ENCODE data around the gene UAP1L1. TPM values are rescaled to one million over a fixed set of nuclear protein-coding genes. Genes with fewer than 3 reads are reported as not detected.
A peak's percentile ranks its signal among the peaks of the same experiment; 100 is the strongest.

UAP1L1 gene
- total RNA-seq, 2 donors from 2014 or later: 9.0 to 13.0 TPM

GRCh38 chr9:137126786-137127185 lies 49.5 kb downstream of the UAP1L1 start:
- intact Hi-C loops (cut with DNase I): no loop called here
- Histone ChIP-seq H3K27ac (peak overlapping the region; percentile 50), H3K9me3 (no peaks in the 10 kb centered on the region), H3K9ac (ENCODE audit: low read depth in 2 of 2, low read length in 2 of 2) (no peak overlapping the region), H3K36me3 (no peaks in the 10 kb centered on the region), H3K4me3 (no peak overlapping the region), H3K27me3 (no peaks in the 10 kb centered on the region), H3K4me1 (peaks cover 6% of the 10 kb centered on the region)
- no peak for TF ChIP-seq CTCF (IDR thresholded peaks at IDR 0.05)
- no peak for DNase-seq

GRCh38 chr9:137127301-137128157 lies 50.2 kb downstream of the UAP1L1 start:
- Histone ChIP-seq H3K27ac (peak overlapping the region; percentile 50), H3K4me3 (peak overlapping the region; percentile 6), H3K36me3 (no peaks in the 10 kb centered on the region), H3K9me3 (no peaks in the 10 kb centered on the region), H3K9ac (ENCODE audit: low read depth in 2 of 2, low read length in 2 of 2) (peak overlapping the region; percentile 18 to 51), H3K27me3 (no peaks in the 10 kb centered on the region), H3K4me1 (peaks cover 6% of the 10 kb centered on the region)
- TF ChIP-seq CTCF (IDR thresholded peaks at IDR 0.05): no peak
- DNase-seq: peak; percentile 36
- intact Hi-C loops (cut with DNase I): no loop called here

GRCh38 chr9:137128158-137128861 lies 51.0 kb downstream of the UAP1L1 start:
- H3K9ac ChIP-seq (ENCODE audit: low read depth in 2 of 2, low read length in 2 of 2): peak overlapping the region; percentile 72
- intact Hi-C loops (cut with DNase I): no loop called here
- H3K4me3 ChIP-seq: peak overlapping the region; percentile 66
- no peak for DNase-seq
- H3K36me3 ChIP-seq: no peaks in the 10 kb centered on the region
- H3K27me3 ChIP-seq: no peaks in the 10 kb centered on the region
- H3K27ac ChIP-seq: no peak overlapping the region
- TF ChIP-seq CTCF (IDR thresholded peaks at IDR 0.05): no peak
- no peaks in the 10 kb centered on the region for H3K9me3 ChIP-seq
- peaks cover 6% of the 10 kb centered on the region for H3K4me1 ChIP-seq

GRCh38 chr9:137128862-137129455 lies 51.6 kb downstream of the UAP1L1 start:
- intact Hi-C loops (cut with DNase I): no loop called here
- peak; percentile 33 for DNase-seq
- Histone ChIP-seq H3K27ac (peak overlapping the region; percentile 40), H3K27me3 (no peaks in the 10 kb centered on the region), H3K9ac (ENCODE audit: low read depth in 2 of 2, low read length in 2 of 2) (peak overlapping the region; percentile 72), H3K4me1 (peaks cover 6% of the 10 kb centered on the region), H3K36me3 (no peaks in the 10 kb centered on the region), H3K9me3 (no peaks in the 10 kb centered on the region), H3K4me3 (peak overlapping the region; percentile 66)
- no peak for TF ChIP-seq CTCF (IDR thresholded peaks at IDR 0.05)

- H3K9me3 ChIP-seq: no peaks in the 10 kb centered on the region
- TF ChIP-seq CTCF (IDR thresholded peaks at IDR 0.05): no peak
- intact Hi-C loops (cut with DNase I): no loop called here
- peak overlapping the region; percentile 40 for H3K27ac ChIP-seq
- peak; percentile 91 for DNase-seq
- no peaks in the 10 kb centered on the region for H3K36me3 ChIP-seq
- peaks cover 6% of the 10 kb centered on the region for H3K4me1 ChIP-seq
- H3K27me3 ChIP-seq: no peaks in the 10 kb centered on the region
- H3K9ac ChIP-seq (ENCODE audit: low read depth in 2 of 2, low read length in 2 of 2): peak overlapping the region; percentile 72
- peak overlapping the region; percentile 66 for H3K4me3 ChIP-seq
These were observed 52.3 kb downstream of the UAP1L1 start for GRCh38 chr9:137129456-137130175.
